Omental fat pad (tissue), 4 donors: ENCODE data around the gene NPAS3. TPM values are rescaled to one million over a fixed set of nuclear protein-coding genes. Genes with fewer than 3 reads are reported as not detected.

ENCODE experiments used
- ATAC-seq: fragments of 150-250 bp; one replicate; pipeline ENCODE4 v1.9.1; 2016; ENCODE audit warnings: mild to moderate bottlenecking, moderate library complexity; ENCODE audit not compliant: low FRiP score
- DNase-seq: peaks from one replicate; pipeline ENCODE4 v3.0.0-alpha.2; 2019; ENCODE audit warnings: low spot score
- total RNA-seq, 4 donors: library from RNA; depleted of rRNA; stranded (reverse); fragments of >200 nt; gene quantifications; one replicate each; pipeline ENCODE4 v1.1.0, GENCODE V29; 2016
- TF ChIP-seq, protein P1 (sequence below), 3 donors: fragments of 450-650 bp; IDR thresholded peaks; one replicate each; pipeline ENCODE4 v1.5.1; 2016 to 2017; ENCODE audit warnings: antibody characterized with exemption in 3 of 3, mild to moderate bottlenecking in 3 of 3, moderate library complexity in 2 of 3

The NPAS3 gene
- total RNA-seq, 4 donors from 2014 or later, result 0.79 to 6.0 (median 2.5) TPM

GRCh38 chr14:33740531-33740930 lies 801.9 kb downstream of the NPAS3 start:
- TF ChIP-seq, protein P1, sequence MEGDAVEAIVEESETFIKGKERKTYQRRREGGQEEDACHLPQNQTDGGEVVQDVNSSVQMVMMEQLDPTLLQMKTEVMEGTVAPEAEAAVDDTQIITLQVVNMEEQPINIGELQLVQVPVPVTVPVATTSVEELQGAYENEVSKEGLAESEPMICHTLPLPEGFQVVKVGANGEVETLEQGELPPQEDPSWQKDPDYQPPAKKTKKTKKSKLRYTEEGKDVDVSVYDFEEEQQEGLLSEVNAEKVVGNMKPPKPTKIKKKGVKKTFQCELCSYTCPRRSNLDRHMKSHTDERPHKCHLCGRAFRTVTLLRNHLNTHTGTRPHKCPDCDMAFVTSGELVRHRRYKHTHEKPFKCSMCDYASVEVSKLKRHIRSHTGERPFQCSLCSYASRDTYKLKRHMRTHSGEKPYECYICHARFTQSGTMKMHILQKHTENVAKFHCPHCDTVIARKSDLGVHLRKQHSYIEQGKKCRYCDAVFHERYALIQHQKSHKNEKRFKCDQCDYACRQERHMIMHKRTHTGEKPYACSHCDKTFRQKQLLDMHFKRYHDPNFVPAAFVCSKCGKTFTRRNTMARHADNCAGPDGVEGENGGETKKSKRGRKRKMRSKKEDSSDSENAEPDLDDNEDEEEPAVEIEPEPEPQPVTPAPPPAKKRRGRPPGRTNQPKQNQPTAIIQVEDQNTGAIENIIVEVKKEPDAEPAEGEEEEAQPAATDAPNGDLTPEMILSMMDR (IDR thresholded peaks at IDR 0.05), result no peak
- ATAC-seq, result no peak
- DNase-seq, result no peak

- TF ChIP-seq, protein P1 (IDR thresholded peaks at IDR 0.05), result no peak
- no peak for ATAC-seq
- DNase-seq, result no peak
These were observed 803.5 kb downstream of the NPAS3 start for GRCh38 chr14:33742166-33742565.

- DNase-seq (no peak), ATAC-seq (no peak)
- TF ChIP-seq, protein P1 (IDR thresholded peaks at IDR 0.05), result no peak
These were observed 806.5 kb downstream of the NPAS3 start for GRCh38 chr14:33745163-33745562.

DNA sequence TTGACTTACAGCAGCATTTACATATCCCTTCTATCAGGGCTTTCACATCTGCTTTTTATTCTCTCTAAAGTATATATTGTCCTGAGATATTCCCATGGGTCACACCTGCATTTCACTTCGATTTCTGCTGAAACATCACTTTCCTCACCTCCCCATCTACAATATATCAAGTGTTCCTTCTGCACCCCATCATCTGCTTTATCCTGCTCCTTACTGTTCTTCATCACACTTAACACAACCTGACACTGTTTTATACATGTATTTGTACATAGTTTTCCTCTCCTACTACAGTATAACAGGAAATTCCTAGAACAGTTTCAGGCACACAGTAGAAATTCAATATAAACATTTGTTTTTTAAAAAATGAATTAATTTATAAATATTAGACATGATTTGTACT lies 809.1 kb downstream of the NPAS3 start:
- TF ChIP-seq, protein P1 (IDR thresholded peaks at IDR 0.05), result no peak
- DNase-seq (no peak), ATAC-seq (no peak)

GRCh38 chr14:33754261-33754660 lies 815.6 kb downstream of the NPAS3 start:
- TF ChIP-seq, protein P1 (IDR thresholded peaks at IDR 0.05), result no peak
- ATAC-seq, result no peak

DNA sequence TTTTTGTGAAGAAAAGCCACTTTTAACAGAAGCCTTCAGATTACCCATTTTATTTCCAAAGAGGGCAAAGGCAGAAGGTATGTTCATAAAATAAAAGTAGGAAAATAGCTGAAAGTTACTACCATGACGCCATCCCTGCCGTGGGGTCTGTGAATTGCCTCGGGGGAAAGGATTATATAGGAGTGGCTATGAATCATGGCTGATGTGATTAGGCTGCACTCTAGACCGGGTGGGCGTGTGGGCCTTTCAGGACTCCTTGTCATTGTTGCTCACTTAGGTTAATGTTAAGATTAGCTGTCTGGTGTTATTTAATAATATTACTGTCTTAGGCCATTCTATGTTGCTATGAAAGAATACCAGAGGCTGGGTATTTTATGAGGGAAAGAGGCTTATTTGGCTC lies 816.7 kb downstream of the NPAS3 start:
- no peak for DNase-seq
- no peak for ATAC-seq
- TF ChIP-seq, protein P1 (IDR thresholded peaks at IDR 0.05), result no peak

More at GRCh38 chr14:33754261-33754660, 815.6 kb downstream of the NPAS3 start:
- no peak for DNase-seq

- no peak for ATAC-seq
- TF ChIP-seq, protein P1 (IDR thresholded peaks at IDR 0.05), result no peak
- DNase-seq, result no peak
These were observed 818.2 kb downstream of the NPAS3 start for GRCh38 chr14:33756833-33757232.
